ENCODE data around the gene CRY1.

DNA sequence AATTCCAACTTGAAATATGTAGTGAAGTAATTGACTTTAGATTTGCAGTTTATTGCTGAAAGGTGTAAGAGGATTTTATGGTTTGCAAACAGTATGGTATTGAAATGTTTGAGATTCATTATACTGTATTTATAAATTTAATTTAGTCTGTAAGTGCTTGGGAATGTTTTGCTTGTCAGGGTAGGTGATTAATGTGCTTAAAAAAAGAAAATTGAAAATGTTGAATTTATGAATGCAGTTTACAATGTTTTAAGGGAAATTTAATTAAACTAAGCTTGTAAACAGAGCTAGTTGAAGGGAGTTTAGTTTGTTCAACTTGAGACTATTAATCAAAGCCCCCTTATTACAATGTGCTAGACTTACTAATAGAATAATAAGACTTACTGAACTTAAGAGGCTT is 18.0 kb upstream of the CRY1 start:
- TF ChIP-seq CTCF (IDR thresholded peaks at IDR 0.05 in 4 of 5, conservative IDR thresholded peaks at IDR 0.05 in 1 of 5) = no peak
- no peak for TF ChIP-seq POLR2A (IDR thresholded peaks at IDR 0.05)

Measured in gastrocnemius medialis (tissue), 4 donors.